H1 (cell line): Measurements from ENCODE around the gene ABCC4. TPM values are rescaled to one million over a fixed set of nuclear protein-coding genes. Genes with fewer than 3 reads are reported as not detected.

Source experiments
- CTCF ChIA-PET: fragments of 300-600 bp; sonication (Branson Sonifier 250); formaldehyde crosslinking; loops from one replicate; lab custom pipeline; 2021; ENCODE audit not compliant: partially characterized antibody; lab: Charles Lee
- POLR2A ChIA-PET: fragments of 300-600 bp; sonication (Branson Sonifier 250); formaldehyde crosslinking; loops from one replicate; lab custom pipeline; 2021; ENCODE audit warnings: inconsistent platforms; ENCODE audit not compliant: partially characterized antibody; lab: Charles Lee
- DNase-seq, 2 experiments: peaks; one replicate each; pipeline versions ENCODE4 v3.0.0 to v3.0.0-alpha.2; 2010 to 2022; ENCODE audit warnings: low spot score in 2 of 2, low read depth in 1 of 2, mixed read lengths in 1 of 2
- FAIRE-seq: peaks from 2 replicates; lab custom pipeline; 2011; peaks lifted over from hg19 to GRCh38; lab: Jason Lieb, UNC
- H2AFZ ChIP-seq: 2 replicates; pipeline ENCODE4 v1.8.1; 2012; ENCODE audit warnings: low read length, inconsistent platforms
- H2AK5ac ChIP-seq: 2 replicates; pipeline ENCODE4 v1.6.1; 2013; ENCODE audit warnings: low read depth, low read length
- H2BK120ac ChIP-seq: replicated peaks from 2 replicates; pipeline ENCODE3; 2013; ENCODE audit warnings: low read depth, low read length, inconsistent platforms
- H2BK12ac ChIP-seq: 2 replicates; pipeline ENCODE4 v1.6.1; 2013; ENCODE audit warnings: low read depth, low read length
- H2BK15ac ChIP-seq: 2 replicates; pipeline ENCODE4 v1.6.1; 2013; ENCODE audit warnings: low read length
- H2BK20ac ChIP-seq: 2 replicates; pipeline ENCODE4 v1.6.1; 2013; ENCODE audit warnings: low read length
- H2BK5ac ChIP-seq: 2 replicates; pipeline ENCODE4 v1.6.1; 2013; ENCODE audit warnings: low read depth, low read length
- H3K14ac ChIP-seq: 2 replicates; pipeline ENCODE4 v1.6.1; 2013; ENCODE audit warnings: inconsistent platforms; ENCODE audit not compliant: insufficient read length
- H3K18ac ChIP-seq: 2 replicates; pipeline ENCODE4 v1.6.1; 2013; ENCODE audit warnings: low read length; ENCODE audit errors: extremely low read depth
- H3K23ac ChIP-seq: 2 replicates; pipeline ENCODE4 v1.6.1; 2013; ENCODE audit warnings: inconsistent platforms; ENCODE audit not compliant: insufficient read length
- H3K23me2 ChIP-seq: 2 replicates; pipeline ENCODE4 v1.6.1; 2013; ENCODE audit warnings: low read depth, low read length
- H3K27ac ChIP-seq: 2 replicates; pipeline ENCODE4 v1.6.1; 2011; ENCODE audit warnings: low read depth, low read length, inconsistent platforms
- H3K27me3 ChIP-seq, 4 experiments: replicated peaks in 1 of 4; 1 replicate in 1 of 4; 2 replicates in 3 of 4; pipeline versions ENCODE4 v1.6.1 to v1.8.1; 2011 to 2013; ENCODE audit warnings: low read length in 3 of 4, mild to moderate bottlenecking in 3 of 4, inconsistent platforms in 2 of 4, mixed read lengths in 2 of 4, moderate library complexity in 1 of 4; ENCODE audit not compliant: control insufficient read depth in 3 of 4, insufficient read depth in 3 of 4; ENCODE audit errors: extremely low read depth in 1 of 4
- H3K36me3 ChIP-seq, 4 experiments: 2 replicates each; pipeline versions ENCODE4 v1.6.1 to v1.8.1; 2011 to 2013; ENCODE audit warnings: mild to moderate bottlenecking in 4 of 4, low read length in 3 of 4, moderate library complexity in 2 of 4, control low read depth in 1 of 4, inconsistent platforms in 1 of 4; ENCODE audit not compliant: insufficient read depth in 4 of 4, control insufficient read depth in 2 of 4
- H3K4ac ChIP-seq: replicated peaks from 2 replicates; pipeline ENCODE3; 2013; ENCODE audit warnings: low read length, low read depth, mixed read lengths, inconsistent platforms; ENCODE audit not compliant: insufficient read length
- H3K4me1 ChIP-seq, 4 experiments: replicated peaks in 1 of 4; 1 replicate in 1 of 4; 2 replicates in 3 of 4; pipeline versions ENCODE4 v1.6.1 to v1.8.1; 2011 to 2013; ENCODE audit warnings: low read length in 3 of 4, inconsistent platforms in 2 of 4, mixed read lengths in 1 of 4; ENCODE audit not compliant: insufficient read depth in 4 of 4, control insufficient read depth in 3 of 4
- H3K4me2 ChIP-seq, 2 experiments: 2 replicates each; pipeline versions ENCODE4 v1.6.1 to v1.8.1; 2011 to 2013; ENCODE audit warnings: low read depth in 2 of 2, low read length in 2 of 2, control low read depth in 1 of 2, inconsistent platforms in 1 of 2, mild to moderate bottlenecking in 1 of 2; ENCODE audit not compliant: insufficient read depth in 1 of 2
- H3K4me3 ChIP-seq, 4 experiments: fragments of 200-600, 300-600 bp in 1 of 4; sonication (generic), shearing (Covaris generic), sonication (Bioruptor Twin) in 1 of 4; 2 replicates each; pipeline versions ENCODE4 v1.5.1 to v1.8.1; 2011 to 2016; ENCODE audit warnings: low read length in 4 of 4, low read depth in 3 of 4, control low read depth in 2 of 4, inconsistent platforms in 2 of 4, mild to moderate bottlenecking in 2 of 4, mixed read lengths in 1 of 4, moderate library complexity in 1 of 4; ENCODE audit not compliant: insufficient read depth in 2 of 4; ENCODE audit errors: extremely low read depth in 1 of 4
- H3K56ac ChIP-seq: replicated peaks from 2 replicates; pipeline ENCODE3; 2013; ENCODE audit warnings: low read depth, mild to moderate bottlenecking, mixed read lengths, low read length, inconsistent platforms; ENCODE audit not compliant: insufficient read length
- H3K79me1 ChIP-seq: 2 replicates; pipeline ENCODE4 v1.6.1; 2013; ENCODE audit warnings: low read depth, low read length, control low read depth
- H3K79me2 ChIP-seq, 2 experiments: 2 replicates each; pipeline versions ENCODE4 v1.6.1 to v1.8.1; 2012 to 2013; ENCODE audit warnings: low read length in 2 of 2, mild to moderate bottlenecking in 2 of 2, inconsistent platforms in 1 of 2; ENCODE audit not compliant: insufficient read depth in 2 of 2, control insufficient read depth in 1 of 2
- H3K9ac ChIP-seq, 4 experiments: replicated peaks in 1 of 4; 1 replicate in 1 of 4; 2 replicates in 3 of 4; pipeline versions ENCODE4 v1.6.1 to v1.8.1; 2011 to 2013; ENCODE audit warnings: low read depth in 3 of 4, low read length in 3 of 4, control low read depth in 2 of 4, mild to moderate bottlenecking in 2 of 4, moderate library complexity in 2 of 4, inconsistent platforms in 1 of 4; ENCODE audit errors: extremely low read depth in 1 of 4
- H3K9me3 ChIP-seq, 2 experiments: 2 replicates each; pipeline versions ENCODE4 v1.6.1 to v1.8.1; 2012 to 2013; ENCODE audit warnings: mild to moderate bottlenecking in 2 of 2, moderate library complexity in 2 of 2, control low read depth in 1 of 2, inconsistent platforms in 1 of 2, low read depth in 1 of 2, low read length in 1 of 2, mixed read lengths in 1 of 2; ENCODE audit not compliant: insufficient read depth in 2 of 2
- H4K20me1 ChIP-seq, 2 experiments: replicated peaks in 1 of 2; 2 replicates each; pipeline versions ENCODE3 to v1.8.1; 2011 to 2013; ENCODE audit warnings: inconsistent platforms in 2 of 2, low read length in 2 of 2, mild to moderate bottlenecking in 1 of 2; ENCODE audit not compliant: insufficient read depth in 2 of 2, control insufficient read depth in 1 of 2
- H4K5ac ChIP-seq: 2 replicates; pipeline ENCODE4 v1.6.1; 2013; ENCODE audit warnings: low read length, low read depth, mixed read lengths, inconsistent platforms; ENCODE audit not compliant: insufficient read length
- H4K8ac ChIP-seq: 2 replicates; pipeline ENCODE4 v1.8.0; 2013; ENCODE audit warnings: mild to moderate bottlenecking, moderate library complexity, low read length, inconsistent platforms; ENCODE audit not compliant: insufficient read depth; ENCODE audit errors: extremely low read depth
- H4K91ac ChIP-seq: replicated peaks from 2 replicates; pipeline ENCODE3; 2013; ENCODE audit warnings: low read length, mixed read lengths, inconsistent platforms; ENCODE audit not compliant: insufficient read length
- BRCA1 ChIP-seq: IDR thresholded peaks from 2 replicates; pipeline ENCODE4 v1.6.1; 2012; ENCODE audit warnings: low read depth, low read length, improper control_type of control experiment
- CHD2 ChIP-seq: IDR thresholded peaks from 2 replicates; pipeline ENCODE4 v1.6.1; 2012; ENCODE audit warnings: low read length, improper control_type of control experiment
- EGR1 ChIP-seq: IDR thresholded peaks from 2 replicates; pipeline ENCODE4 v1.6.1; 2011; ENCODE audit warnings: low read depth, low read length, borderline replicate concordance
- JUN ChIP-seq: IDR thresholded peaks from 2 replicates; pipeline ENCODE4 v1.6.1; 2011; ENCODE audit warnings: low read depth, mild to moderate bottlenecking, improper control_type of control experiment, low read length
- MAX ChIP-seq: IDR thresholded peaks from 2 replicates; pipeline ENCODE4 v1.6.1; 2012; ENCODE audit warnings: inconsistent platforms
- WGBS, 2 experiments: shearing (Covaris generic) in 1 of 2; methylation state at CpG; one replicate each; pipeline versions ENCODE4 v1.1.6 to v1.1.7; 2013 to 2015; ENCODE audit warnings: low lambda C conversion rate in 2 of 2, mixed read lengths in 2 of 2, inconsistent platforms in 1 of 2, low coverage in 1 of 2, missing lambda C conversion rate in 1 of 2; ENCODE audit not compliant: insufficient replicate concordance in 2 of 2, insufficient coverage in 1 of 2, insufficient read length in 1 of 2; ENCODE audit errors: extremely low coverage in 1 of 2, missing lambda C conversion rate in 1 of 2; 5-methylcytosine and 5-hydroxymethylcytosine counted together
- polyA plus RNA-seq, 7 experiments: library from polyadenylated mRNA; depleted of rRNA in 3 of 7; stranded (reverse) in 5 of 7; unstranded in 2 of 7; fragments of >200 nt in 5 of 7; fragments of 200-250 nt in 2 of 7; gene quantifications; 1 replicate in 5 of 7; 2 replicates in 1 of 7; 4 replicates in 1 of 7; pipeline versions ENCODE4 v1.2.1 to v1.2.3, GENCODE V29; 2011 to 2013; ENCODE audit warnings: missing spikeins in 2 of 7, mixed read lengths in 2 of 7
- total RNA-seq: library from RNA; stranded (reverse); fragmentation: NEBNext Ultra II Directional; extraction: Animal tissue kit (Norgen Biotek cat#: 25700); gene quantifications from 2 replicates; pipeline ENCODE4 v1.2.1, GENCODE V29; 2021

Gene ABCC4
- total and polyA plus RNA-seq, 2 of the 8 experiments (the other 6 are each of a cell fraction or from before 2014, with no cell fraction given): 4.0 to 14.1 TPM

GRCh38 chr13:95032121-95032520, 269.1 kb downstream of the ABCC4 start:
- no peak overlapping the region for H3K4ac ChIP-seq
- no peak overlapping the region for H2BK15ac ChIP-seq
- H3K18ac ChIP-seq: no peak overlapping the region
- WGBS, 2 experiments: 92% methylated on average over 4 of the region's 4 CpGs; no CpG with 5 or more reads in 1 of the 2 experiments
- H2BK20ac ChIP-seq: no peak overlapping the region
- H3K56ac ChIP-seq: no peak overlapping the region
- no peak for DNase-seq
- H2AFZ ChIP-seq: no peak overlapping the region
- no peak overlapping the region for H4K8ac ChIP-seq
- H3K9me3 ChIP-seq: no peaks in the 10 kb centered on the region
- TF ChIP-seq BRCA1 (no peak), CHD2 (no peak), EGR1 (no peak), MAX (no peak), JUN (no peak)
- no peak overlapping the region for H3K4me2 ChIP-seq
- H3K4me3 ChIP-seq: no peak overlapping the region
- no peak overlapping the region for H3K23ac ChIP-seq
- H3K27me3 ChIP-seq: no peaks in the 10 kb centered on the region
- no peak overlapping the region for H2AK5ac ChIP-seq
- POLR2A ChIA-PET: no interaction called here
- H3K36me3 ChIP-seq: no peaks in the 10 kb centered on the region
- no peak overlapping the region for H2BK5ac ChIP-seq
- H3K4me1 ChIP-seq: no peaks in the 10 kb centered on the region
- H3K79me1 ChIP-seq: no peaks in the 10 kb centered on the region
- H3K9ac ChIP-seq: no peak overlapping the region
- no peaks in the 10 kb centered on the region for H3K23me2 ChIP-seq
- H4K91ac ChIP-seq: no peak overlapping the region
- H4K5ac ChIP-seq: no peak overlapping the region
- no peak overlapping the region for H2BK120ac ChIP-seq
- no peaks in the 10 kb centered on the region for H3K79me2 ChIP-seq
- H3K27ac ChIP-seq: no peak overlapping the region
- H2BK12ac ChIP-seq: no peak overlapping the region
- no peaks in the 10 kb centered on the region for H4K20me1 ChIP-seq
- CTCF ChIA-PET: interaction anchor here (0.6 to 1.3 kb wide), 3 partner anchors 9 to 33 kb away, joined by 3 to 4 read pairs (median 4); no protein-coding TSS in a partner anchor
- no peak for FAIRE-seq
- H3K14ac ChIP-seq: no peak overlapping the region
